GM18861 (cell line): Measurements from ENCODE around the gene LMO2.
"Not testable (repeated sequence)": the region's sequence is repeated elsewhere in the genome, so short reads cannot be mapped to it uniquely, and the experiment has no call there.

Experiments used
- ATAC-seq: cut with Tn5 transposase; IDR thresholded peaks from one replicate; pipeline ENCODE4 v1.9.1; 2021; ENCODE audit not compliant: unreplicated experiment

Gene LMO2

DNA sequence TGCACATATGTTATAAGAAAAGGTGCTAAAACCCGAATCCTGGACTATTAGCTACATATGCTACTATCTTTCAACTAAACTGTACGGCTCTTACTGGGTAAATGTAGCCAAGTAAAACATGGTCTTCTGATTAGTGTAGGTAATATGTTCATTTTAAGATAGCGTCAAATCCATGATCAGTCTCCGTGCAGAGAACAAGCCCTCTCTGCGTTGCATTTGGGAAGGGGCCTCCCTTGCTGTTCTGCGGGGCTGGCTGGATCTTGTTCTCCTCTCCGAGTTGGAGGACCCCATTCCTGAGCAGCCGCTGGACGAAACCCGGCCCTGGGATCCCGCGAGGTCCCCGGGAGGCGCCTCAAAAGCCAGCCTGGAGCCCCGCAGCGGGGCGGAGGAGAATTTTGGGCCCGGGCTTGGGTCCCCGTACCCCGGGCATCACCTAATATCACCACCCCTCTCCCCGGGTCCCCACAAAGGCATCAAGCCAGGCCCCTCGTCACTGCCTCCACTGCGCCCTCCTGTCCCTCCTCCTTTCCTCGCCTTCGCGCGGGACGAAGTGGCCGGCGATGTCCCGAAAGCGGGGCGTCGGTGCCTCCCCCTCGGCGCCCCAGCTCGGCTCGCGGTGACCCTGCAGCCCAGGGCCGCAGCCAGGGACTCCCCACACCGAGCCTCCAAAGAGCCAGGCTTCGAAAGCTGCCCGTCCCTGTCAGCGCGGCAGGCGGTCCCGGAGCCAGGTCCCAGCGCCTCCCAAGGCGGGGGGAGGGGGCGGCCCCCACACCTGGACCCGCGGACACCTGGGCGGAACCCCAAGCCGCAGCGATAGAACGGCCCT is 63.1 kb downstream of the LMO2 start:
- no peak for ATAC-seq

GRCh38 chr11:33827206-33827605 is 64.7 kb downstream of the LMO2 start:
- ATAC-seq: no peak

DNA sequence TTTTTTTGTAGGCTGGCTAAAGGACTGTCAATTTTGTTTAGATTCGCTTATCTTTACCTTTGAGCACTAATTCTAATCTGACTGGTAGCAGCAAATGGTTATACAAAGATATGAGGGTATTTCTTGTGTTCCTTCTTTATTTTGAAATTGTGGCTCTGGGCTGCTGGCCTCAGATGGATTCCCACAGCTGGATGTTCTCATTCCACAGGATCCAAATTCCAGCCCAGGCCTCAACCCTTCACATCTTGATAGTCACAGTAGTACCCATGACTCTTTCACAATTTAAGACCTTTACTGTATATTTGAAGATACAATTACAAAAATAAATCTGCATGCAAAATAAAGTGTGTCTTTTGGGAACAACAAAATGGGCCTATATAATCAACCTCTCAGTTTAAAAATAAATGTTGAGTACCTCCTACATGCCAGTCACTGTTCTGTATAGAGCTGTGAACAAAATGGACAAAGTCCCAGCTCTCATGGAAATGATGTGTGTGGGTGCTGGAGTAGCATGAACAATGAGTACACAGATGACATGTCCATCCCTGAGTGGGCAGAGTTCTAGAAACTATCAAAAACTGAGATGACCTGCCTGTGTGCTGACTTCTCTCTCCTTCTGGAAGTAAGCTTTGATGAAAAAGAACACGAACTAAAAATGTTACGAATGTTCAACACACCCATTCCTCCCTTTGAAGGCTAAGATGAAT is 65.9 kb downstream of the LMO2 start:
- ATAC-seq: no peak

- not testable (repeated sequence) for ATAC-seq
Measured at GRCh38 chr11:33822981-33823380, 68.9 kb downstream of the LMO2 start.

GRCh38 chr11:33819278-33820035 is 72.4 kb downstream of the LMO2 start:
- no peak for ATAC-seq
